ENCODE results near the gene ANO10.

The ANO10 gene

DNA sequence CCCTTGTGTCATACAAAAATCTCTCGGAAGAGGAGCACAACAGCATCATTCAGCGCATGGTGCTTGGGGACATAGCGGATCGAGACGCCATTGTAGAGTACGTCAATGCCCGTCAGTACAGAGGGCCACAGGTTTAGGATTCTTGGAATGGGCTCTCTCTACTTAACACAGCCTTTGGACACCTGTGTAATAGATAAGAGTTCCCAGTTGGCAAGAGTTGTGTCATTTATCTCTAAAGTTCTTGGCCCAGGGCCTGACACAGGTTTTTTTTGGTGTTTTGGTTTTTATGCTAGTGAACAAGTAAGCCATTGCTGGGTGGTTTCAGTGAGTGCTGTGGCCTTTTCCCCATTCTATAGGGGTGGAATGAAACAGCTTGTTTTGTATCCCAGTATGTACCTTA is 281.4 kb downstream of the ANO10 start:
- no peak for DNase-seq

DNA sequence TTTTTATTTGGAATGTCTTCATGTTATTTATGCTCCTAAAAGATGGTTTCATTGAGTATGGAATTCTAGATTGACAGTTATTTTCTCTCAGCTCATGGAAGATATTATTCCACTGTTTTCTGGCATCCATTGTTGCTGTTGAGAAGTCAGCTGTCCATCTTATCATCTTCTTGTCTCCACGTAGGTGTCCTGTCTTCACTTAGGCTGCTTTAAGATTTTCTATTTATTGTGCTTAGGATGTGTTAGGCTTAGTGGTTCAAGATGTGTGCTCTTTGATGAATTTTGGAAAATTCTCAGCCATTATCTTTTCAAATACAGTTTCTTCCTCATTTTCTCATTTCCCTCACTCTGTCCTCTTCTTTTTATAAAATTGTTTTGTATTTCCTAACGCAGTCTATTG is 283.5 kb downstream of the ANO10 start:
- peak in 1 of 2 experiments; percentile 18 for DNase-seq

DNA sequence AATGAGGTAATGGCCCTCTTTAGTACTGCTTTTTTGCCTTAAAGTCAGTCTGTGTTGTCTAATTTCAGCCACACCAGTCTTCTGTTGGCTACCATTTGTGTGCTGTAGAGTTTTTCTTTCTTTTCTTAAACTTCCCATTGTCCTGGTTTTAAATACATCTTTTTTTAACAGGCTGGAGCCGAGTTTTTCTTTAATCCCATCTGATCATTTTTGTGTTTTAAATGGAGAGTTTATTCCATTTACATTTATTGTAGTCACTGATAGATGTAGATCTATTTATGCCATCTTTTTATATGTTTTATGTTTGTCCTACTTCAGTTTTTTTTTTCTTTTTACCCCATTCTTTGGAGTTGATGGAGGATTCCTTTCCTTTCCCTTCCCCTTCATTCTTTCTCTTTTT is 286.0 kb downstream of the ANO10 start:
- DNase-seq, result no peak

DNA sequence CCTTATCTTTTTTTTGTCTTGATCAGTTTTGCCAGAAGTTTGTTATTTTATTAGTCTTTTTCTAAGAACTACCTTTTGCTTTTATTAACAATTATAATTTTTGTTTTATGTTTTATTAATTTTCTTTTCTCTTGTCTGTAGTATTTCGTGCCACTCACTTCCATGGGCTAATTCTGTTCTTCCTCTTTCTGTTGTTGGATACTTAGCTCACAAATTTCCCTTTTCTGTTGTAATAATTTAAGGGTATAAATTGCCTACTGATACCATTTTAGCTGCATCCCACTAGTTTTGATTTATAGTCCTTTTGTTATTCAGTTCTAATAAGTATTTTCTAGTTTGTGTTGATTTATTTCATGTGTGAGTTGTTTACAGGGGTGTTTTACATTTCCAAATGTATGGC is 286.8 kb downstream of the ANO10 start:
- DNase-seq, result peak; percentile 24 to 44

DNA sequence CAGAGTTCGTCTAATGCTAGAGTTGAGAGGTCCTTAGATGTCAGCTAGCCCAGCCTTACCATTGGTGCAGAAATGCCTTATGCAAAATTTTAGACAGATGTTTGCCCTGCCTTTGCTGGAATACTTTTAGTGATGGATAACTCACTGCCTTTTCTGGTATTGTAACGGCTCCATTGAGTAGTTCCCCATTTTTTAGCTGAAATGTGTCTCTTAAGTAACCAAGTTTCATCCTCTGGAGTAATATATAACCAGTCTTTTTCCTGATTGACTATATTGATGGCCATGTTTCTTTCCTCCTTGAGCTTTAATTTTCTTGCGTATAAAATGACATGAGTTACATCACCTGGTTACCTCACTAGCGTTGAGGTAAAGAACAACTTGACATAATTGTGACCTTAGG is 290.4 kb downstream of the ANO10 start:
- DNase-seq, result peak; percentile 34 to 44

DNA sequence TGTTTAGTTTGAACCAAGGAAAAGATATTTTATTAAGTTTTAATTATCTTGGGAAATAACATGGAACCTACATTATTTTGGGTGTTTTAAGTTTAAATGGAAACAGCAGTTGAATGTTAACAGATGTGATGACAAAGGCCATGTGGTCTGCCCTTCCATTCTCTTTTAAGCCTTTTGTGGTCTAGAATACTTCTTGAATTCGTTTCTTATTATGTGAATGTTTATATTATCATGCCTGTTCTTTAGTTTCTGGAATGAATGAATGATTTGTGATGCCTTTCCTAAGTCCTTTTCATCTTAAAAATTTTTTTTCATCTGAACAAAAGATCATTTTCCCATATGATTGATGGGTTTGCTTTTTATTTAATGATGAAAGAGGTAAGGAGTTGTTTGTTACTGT is 290.8 kb downstream of the ANO10 start:
- DNase-seq, result peak; percentile 30

DNA sequence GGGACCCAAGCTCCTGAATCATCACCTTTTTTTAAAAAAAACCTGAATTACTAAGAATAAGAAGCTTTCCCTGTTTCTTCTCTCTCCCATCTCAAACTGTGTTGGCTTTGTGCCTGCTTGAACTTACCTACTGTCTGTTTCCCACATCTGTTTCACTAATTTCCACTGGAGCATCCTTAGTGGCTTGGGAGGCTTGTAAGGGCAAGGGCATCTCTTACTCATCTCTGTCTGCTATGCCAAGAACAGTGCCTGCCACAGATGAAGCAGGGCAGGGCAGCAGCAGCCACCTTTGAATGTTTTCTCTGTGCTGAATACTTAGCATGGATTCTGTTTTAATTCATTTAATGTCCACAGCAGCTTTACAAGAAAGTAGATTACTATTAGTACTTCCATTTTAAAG is 293.2 kb downstream of the ANO10 start:
- DNase-seq, result no peak

DNA sequence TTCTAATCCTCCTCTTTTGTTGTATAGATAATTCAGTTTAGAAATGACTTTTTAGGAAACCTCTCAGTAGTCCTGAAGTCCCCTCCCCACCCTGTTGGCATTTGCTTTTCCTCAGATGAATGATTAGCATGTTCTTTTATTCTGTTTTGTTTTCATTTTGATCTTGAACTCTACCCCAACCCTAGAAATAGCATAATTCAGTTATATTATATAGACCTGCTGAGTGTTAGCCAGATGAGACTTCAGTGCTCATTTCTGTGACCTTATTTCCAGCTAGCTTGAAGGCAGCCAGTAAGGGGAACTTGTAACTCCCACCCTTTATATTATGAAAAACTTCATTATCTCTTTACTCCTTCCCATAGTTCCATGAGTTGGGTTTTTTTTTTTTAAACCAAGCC is 294.2 kb downstream of the ANO10 start:
- DNase-seq, result peak in 1 of 2 experiments; percentile 22

DNA sequence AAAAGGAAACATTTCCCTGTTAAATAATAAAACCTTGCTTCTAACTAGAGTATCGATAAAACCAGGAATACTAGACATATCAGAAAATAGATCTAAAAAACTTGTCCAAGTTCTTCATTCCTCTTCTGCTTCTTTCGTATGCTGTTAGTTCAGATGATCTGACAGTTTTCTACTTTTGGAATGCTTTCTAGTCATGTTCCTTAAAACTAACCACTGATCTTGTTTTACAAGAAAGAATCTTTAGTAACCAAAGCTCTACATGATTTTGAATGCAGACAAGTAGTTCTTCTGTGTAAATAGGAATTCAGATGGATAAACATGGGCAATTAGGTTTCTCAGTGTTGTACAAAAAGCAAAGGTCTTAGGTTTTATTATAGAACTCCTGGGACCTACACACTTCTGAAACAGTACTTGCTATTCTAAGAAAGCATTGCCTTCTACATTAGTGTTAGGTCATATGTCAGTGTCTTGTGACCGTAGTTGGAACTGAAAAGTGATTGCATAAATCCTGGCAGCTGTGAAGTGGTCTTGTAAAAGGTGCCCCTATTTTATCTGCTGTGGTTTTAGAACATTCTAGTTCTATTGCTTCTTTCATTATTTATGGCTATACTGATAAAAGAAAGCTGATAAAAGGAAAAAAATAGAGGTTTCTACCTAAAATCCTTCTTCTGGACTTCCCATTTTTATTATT is 294.8 kb downstream of the ANO10 start:
- DNase-seq, result peak; percentile 60 to 67

DNA sequence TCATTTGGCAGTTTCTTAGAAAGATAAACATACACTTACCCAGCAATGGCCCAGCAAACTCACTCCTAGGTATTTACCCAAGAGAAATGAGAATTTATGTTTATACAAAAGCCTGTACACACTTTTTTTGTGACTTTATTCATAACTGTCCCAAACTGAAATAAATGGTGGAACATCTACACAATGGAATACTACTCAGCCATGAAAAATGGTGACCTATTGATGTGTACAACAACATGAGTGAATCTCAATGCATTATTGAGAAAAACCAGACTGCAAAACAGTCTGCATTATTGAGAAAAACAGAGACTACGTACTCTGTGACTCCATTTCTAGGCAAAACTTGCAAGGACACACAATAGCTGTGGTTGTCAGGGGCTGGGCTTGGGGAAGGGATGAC is 298.3 kb downstream of the ANO10 start:
- DNase-seq, result no peak

DNA sequence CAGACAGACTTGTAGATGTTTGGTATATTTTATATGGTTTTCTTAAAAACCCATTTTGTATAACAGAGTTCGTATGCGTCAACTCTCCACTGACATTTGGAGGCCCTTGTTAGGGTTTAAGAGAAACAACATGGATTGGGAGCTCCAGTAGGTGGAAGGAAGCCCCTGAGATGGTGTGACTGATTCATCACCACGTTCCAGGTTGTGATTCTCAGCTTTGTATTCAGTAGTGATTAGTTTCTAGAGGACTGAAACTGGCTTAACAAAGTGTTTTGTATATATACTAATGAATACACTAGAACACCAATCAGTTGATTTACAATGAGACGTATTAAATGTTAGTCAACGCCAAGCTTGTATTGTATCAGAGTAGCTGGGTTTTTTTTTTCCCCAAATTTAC is 301.5 kb downstream of the ANO10 start:
- no peak for DNase-seq

DNA sequence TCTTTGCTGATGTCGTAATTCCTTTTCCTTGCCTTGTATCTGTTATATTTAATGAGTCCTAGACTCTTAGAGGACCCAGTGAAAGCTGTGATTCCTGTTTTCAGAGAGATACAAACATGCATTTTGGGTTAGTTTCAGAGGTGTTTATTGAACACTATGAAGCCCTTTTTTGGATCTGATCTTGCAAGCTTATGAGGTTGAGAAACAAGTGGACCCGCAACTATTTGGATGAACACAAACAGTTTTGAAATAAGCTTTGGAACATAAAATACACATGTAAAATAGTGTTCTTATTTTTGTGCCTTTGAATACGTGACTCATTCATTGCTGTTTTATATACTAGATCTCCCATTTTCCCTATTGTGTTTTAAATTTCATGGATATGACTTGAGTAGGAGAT is 302.0 kb downstream of the ANO10 start:
- no peak for DNase-seq

DNA sequence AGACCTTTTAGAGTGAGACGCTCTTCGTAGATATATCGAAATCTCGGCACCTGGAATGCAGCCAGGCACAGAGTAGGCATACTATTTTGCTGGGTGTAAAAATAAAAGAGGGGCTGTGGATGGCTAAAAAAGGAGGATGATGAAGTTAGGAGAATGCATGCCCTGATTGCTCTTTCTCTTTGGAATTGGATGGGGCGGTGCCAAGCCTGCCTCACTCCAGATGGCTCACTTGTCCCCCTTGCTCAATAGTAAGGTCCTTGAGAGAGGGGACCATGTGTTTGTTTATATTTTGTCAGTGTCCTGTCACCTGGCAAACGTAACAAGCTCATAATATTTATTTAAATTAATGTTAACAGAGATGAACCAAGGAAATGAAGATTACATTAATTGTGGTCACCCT is 302.4 kb downstream of the ANO10 start:
- no peak for DNase-seq

DNA sequence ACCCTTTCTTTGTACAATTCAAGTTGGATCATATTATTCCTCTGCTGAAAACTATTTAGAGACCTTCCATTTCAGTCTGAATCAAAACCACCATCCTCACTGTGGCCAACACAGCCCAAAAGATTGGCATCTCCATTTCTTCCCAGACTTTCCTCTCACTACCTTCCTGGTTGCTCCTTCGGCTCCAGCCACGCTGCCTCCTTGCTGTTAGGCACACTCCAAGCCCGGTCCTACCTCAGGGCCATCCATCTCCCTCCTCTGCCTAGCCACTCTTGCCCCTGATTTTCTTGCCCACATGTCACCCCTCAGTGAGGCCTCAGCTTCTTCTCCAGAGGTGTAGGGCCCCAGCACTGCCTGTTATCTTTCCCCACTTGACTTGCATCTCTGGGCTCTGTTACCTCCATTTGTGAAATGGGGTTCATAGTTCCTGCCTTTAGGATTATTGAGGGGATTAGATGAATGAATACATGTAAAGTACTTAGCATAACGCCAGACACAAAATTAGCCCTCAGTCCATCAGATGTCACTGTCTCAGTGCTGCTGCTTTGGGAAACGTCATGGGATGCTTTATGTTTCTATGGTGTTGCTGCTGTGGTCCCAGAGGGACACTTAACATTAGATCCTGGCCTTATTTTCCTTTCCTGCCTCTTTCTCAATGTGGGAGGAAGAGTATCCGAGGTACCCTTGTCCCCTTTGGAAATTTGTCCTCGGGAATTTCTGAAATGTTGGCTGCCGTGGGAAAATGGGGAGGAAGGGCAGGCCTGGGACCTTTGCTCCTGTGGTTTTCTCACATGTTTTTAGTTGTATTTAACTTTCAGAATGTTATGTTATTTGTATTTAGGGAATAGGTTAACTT is 304.1 kb downstream of the ANO10 start:
- no peak for DNase-seq

DNA sequence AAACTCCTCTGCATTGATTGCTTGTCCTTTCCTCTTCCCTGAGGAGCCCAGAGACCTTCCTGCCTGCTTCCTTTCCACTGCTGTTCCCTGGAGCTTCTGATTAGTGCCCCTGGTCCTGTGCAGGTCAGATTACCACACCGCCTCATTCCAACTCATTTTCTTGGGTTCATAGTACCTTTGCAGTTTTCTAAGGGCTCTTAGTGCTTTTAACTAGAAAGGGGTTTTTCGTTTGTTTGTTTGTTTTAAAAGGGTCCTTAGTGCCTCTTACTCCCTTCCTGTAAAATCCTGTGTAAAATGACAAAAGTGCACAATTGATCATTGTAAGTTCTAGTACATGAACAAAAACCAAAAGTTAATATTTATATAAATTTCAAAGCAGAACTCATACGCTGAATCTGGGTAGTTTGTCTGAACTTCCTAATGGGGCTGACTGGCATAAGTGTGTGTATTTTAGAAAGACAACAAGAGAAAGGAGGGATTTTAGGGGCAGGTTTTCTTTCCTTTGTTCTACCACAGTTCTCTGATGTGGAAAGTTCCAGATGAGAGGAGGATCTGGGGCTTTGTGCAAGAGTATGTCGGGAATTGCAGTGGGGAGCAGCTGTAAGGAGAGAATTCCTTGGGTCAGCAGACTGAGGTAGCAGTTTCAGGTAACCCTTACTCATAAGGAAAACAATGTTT is 304.9 kb downstream of the ANO10 start:
- no peak for DNase-seq
